ENCODE measurements around the gene WNT7B.
A peak's percentile ranks its signal among the peaks of the same experiment; 100 is the strongest.

Gene WNT7B

GRCh38 chr22:45969801-45970470, 7.0 kb downstream of the WNT7B start:
- no peak for DNase-seq

DNA sequence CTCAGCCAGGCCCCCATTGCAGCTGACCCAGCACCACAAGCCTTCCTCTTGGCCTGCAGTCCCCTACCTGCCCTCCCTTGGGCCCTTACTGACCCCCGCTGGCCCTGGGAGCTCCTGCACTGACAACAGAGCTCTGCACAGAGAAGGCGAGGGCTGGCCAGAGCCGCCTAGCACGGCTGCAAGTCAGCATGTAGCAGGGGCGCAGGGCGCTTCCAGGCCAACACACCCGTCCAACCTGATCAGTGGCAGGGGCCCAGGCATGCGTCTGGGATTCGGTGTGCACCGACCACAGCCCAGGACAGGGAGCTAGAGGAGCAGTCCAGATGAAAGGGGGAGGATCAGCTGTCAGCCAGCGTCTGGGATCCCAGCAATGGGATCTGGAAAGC, 7.6 kb downstream of the WNT7B start:
- peak; percentile 91 for DNase-seq

DNA sequence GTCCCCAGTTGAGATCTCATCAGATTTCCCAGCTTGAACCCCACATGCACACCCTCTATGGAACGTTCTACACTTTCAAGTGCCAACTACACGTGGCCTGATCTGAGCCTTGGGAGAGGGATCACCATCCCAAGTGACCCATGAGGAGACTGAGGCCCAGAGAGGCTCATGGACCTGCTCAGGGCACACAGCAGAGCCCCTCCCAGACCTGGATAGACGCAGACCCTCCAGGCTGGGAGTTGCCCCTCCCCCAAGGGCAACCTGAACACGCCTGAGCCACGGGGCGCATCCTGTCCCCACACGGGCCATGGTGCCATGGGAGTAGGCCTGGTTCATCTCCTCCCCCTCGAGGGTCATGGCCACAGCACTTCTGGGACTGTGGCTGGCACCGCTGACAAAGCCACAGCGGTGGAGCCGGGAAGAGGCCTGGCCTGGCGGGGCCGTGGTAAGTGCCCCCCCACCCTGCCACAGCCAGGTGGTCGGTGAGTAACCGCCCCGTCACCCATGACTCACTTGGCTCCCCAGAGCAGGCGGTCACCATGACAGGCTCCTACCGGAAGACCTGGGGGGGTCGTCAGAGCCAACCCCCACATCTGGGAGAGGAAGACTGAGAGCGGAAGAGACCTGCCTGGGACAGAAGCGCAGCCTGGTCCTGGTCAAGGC, 8.1 kb downstream of the WNT7B start:
- DNase-seq = no peak

- DNase-seq = no peak
These were observed 8.8 kb downstream of the WNT7B start for GRCh38 chr22:45968003-45968650.

GRCh38 chr22:45966895-45967365, 10.0 kb downstream of the WNT7B start:
- no peak for DNase-seq

DNA sequence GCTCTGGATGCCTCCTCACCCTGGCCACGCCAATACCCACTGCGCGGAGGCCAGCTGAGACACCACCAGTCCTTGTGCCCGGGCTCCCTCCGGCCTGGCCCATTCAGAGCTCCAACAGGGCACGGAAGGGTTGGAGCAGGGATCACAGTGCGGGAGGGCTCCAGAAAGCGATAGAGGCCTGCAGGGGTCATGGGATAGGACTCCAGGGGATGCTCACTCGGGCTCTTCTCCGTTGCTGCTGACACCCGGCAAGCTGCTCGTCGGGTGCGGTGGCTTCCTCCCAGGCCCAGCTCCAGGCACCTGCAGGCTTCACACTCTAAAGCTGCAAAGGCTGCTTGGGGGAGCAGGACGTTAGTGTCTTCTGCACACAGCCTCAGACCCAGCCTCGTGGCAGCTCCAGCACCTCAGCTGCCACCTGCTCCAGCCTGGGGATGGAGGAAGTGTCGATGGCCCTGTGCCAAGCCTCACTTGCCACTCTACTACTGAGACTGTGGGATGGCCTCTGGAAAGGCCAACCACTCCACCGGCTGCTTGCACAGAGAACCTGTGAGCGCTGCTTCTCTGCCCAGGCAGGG, 10.6 kb downstream of the WNT7B start:
- no peak for DNase-seq

DNA sequence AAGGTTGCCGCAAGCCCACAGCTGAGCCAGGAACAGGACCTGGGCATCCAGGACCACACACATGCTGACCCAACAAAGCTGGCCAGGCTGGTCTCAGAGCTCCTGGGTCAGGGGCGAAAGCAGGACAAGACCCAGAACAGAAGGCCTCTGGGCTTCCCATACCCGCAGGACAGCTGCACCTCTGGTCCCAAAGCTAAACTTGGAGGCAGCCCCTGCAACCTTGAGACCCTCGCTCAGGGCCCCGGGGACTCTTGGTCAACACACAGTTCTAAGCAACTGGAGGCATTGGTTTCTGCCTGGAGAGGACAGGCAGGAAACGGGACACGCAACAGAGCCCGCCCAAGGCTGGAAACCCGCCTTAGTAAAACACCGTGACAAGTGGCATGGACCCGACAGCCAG, 11.4 kb downstream of the WNT7B start:
- DNase-seq = no peak

- no peak for DNase-seq
These were observed 11.9 kb downstream of the WNT7B start for GRCh38 chr22:45964926-45965527.

DNA sequence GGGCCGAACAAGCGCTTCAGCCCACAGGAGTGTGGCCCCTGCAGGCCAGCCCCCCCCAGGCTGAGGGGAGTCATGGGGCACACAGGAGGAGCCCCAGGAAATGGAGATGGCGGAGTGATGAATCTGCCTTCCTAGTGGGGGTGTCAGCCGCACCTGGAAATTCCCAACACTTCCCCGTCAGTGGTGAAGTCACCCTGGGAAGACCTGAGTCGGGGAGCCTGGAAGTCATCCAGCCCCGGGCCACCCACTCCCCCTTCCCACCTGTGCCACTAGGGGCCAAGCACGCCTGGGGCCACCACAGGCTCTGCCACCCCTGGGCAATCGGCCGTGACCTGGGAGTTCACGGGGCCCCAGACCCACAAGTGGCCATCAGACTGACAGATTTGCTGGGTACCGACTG, 12.6 kb downstream of the WNT7B start:
- no peak for DNase-seq

GRCh38 chr22:45963821-45964220, 13.1 kb downstream of the WNT7B start:
- no peak for DNase-seq

DNA sequence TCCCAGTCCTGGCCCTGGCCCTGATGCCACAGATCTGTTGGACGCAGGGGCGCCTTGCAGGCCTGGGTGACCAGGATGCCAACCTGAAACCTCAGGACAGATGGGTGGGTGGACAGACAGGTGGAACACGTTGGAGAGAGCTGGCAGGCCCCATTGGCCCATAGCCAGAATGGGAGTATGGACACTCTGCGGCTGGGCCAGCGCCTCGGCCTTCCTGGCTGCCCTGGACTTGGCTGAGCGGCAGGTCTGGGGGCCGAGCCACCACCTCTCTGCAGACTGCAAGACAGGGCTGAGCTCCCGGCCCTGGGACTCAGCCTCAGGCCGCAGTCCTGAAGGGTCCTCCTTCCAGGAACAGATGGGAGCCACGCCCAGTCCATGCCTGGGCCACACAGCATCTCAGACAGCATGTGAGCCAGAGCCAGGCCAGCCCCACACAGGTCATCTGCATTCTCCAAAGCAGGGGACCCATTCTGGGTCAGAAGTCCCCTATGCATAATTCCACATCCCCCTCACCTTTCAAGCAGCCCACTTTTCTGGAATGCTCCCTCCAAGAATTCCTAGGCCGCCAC, 14.1 kb downstream of the WNT7B start:
- no peak for DNase-seq

- DNase-seq = no peak
These were observed 14.6 kb downstream of the WNT7B start for GRCh38 chr22:45962434-45962718.

DNA sequence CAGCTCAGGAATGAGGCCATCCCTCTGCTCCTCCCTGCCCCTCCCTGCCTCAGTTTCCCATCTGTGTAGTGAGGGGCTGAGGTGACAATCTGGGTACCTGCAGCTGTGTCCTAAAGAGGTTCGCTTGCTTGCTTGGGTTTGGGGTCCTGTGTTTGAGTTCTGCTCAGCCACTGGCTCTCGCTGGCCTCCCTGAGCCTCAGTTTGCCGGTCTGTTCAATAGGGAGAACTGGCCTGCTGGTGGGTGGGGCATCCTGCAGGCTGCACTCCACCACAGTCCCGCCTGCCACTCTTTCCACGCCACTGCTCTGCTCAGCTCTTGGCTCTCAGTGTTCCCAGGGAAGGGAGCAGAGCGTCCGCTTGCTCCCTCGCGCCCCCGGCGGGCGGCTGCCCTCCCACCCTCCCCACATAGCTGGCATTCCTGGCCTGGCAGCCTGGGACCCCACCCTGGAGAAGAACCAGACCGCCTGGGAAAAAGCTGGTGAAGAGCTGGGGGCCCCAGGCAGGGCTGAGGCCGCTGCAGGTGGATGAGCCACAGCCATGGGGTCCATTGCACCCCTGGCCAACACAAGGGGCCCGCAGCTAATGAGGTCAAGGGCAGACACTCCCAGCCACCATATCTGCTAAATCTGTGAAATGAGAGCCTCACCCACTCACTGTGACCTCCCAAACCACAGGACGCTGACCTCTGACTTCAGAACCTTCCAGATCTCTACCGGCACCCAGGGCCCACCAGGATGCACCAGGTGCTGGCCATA, 15.1 kb downstream of the WNT7B start:
- DNase-seq = no peak

DNA sequence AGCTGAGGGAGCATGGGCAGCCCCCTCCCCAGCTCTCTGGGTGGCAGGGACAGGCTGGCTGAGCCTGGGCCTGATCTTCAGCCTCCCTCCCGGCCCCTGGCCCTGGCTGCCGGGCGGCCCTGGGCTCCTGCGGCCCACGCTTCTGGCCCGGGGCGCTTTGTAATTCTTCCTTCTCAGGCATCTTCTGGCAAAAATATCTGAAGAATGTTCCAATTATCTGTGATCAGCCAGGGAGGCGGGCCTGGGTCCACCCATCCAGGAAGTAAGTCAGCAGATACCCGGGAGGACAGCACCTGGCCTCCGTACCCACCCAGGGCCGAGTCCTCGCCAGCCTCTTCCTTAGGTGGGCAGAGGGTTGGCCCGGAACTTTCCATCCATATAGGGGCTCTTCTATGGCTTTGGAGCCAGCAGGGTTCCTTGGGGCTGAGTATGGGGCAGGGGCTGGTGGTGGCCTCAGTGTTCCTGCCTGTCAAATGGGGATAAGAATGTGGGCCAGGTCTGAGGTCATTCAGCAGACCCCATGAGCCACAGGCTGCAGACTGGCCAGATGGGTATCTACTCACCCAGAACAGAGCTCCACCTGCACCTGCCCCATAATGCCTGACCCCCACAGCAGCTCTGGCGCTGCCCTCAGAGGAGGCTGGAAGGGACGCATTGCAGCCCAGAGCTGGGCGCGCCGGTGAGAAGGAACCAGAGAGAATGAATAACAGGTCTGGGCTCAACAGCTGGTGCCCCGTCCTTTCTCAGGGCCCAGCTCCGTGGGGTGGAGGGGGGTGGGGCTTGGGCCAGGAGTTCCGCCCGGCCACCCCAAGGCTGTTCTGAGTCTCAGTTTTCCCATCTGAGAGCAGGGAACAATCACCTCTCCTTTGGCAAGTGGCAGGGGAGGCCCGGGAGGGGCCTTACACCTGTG, 16.2 kb downstream of the WNT7B start:
- peak; percentile 94 for DNase-seq

DNA sequence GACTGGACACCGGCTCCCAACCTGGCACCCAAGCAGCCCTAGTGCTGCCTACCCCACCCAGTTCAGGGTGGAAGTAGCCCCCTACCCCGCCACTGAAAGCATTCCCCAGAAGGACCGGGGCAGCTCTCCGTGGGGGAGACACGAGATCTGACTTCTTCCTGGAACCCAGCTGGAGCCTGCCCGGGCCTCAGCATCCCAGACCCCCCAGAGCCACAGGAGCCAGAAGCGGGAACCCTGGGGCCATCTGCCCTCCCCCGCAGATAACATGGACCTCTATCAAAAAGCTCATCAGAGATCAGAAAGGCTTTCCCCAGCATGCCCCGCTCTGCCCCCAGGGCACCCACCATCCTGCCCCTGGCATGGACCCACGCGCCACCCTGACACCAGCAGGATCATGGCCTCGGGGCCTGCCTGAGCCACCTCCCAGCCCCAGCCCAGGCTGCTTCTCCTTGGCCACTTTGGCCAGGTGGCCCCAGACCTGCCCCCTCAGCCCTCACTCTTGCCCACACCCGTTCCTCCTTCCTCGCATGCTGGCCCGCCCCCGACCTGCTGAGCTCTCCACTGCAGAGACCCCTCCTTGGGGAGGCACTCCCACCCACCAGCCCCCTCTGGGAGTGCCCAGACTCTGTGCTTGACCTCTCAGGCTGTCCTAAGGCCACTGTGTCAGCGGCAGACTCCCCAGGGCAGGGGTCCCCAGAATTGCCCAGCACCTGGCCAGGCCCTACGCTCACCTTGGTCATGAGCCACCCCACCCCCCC, 17.1 kb downstream of the WNT7B start:
- DNase-seq = no peak

GRCh38 chr22:45958971-45959370, 18.0 kb downstream of the WNT7B start:
- DNase-seq = no peak

- DNase-seq = no peak
These were observed 19.1 kb downstream of the WNT7B start for GRCh38 chr22:45957826-45958225.

GRCh38 chr22:45953178-45953577, 23.8 kb downstream of the WNT7B start:
- DNase-seq = no peak

DNA sequence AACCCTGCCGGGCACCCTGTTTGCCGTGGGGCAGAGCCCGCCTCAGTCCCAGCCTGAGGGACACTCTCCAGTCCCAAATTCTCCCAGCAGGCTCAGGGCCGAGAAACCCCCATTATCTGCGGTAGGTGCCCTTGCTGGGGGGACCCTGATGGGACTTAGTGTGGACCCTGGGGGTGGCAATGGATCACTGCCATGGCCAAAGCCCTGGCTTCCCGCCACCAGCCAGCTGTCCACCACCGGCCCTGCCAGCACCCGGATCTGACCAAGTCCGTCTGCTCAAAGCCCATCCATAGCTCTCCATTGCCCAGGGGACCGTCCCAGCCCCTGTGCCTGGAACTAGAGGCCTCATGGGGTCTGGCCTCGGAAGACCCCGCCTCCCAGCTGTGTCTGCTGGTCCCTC, 24.4 kb downstream of the WNT7B start:
- DNase-seq = no peak

DNA sequence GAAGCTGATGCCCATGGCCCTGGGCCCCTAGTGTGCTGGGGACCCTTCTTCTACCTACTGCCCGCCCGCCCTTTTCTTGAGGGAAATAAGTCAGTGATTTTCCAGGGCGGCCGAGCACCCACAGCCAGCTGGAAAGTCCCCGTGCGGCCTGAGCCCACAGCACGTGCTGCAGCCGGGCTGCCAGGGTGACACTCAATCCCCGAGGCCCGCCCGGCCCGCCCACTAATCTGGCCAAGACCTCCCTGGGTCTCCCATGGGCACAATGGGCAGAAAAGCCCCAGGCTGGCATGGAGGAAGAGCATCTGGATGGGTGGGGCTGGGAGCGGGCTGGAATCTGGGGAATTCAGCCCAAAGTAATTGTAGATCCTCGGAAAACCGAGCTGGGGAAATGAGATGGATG, 24.8 kb downstream of the WNT7B start:
- no peak for DNase-seq

GRCh38 chr22:45949891-45950290, 27.1 kb downstream of the WNT7B start:
- DNase-seq = no peak

Data from islet precursor cell (in vitro differentiated cells).